GM23338 (cell line): ENCODE results near the gene DPEP3. TPM values are rescaled to one million over a fixed set of nuclear protein-coding genes. Genes with fewer than 3 reads are reported as not detected.

ENCODE experiments used
- ATAC-seq: fragments of 200-7000 bp; cut with Tn5 transposase; 3 replicates; pipeline ENCODE4 v1.9.1; 2020
- DNase-seq: peaks from one replicate; pipeline ENCODE4 v3.0.0-alpha.2; 2015; ENCODE audit warnings: low spot score
- H2AFZ ChIP-seq: fragments of 200-600 bp; sonication (generic); 2 replicates; pipeline ENCODE4 v1.8.0; 2016; ENCODE audit warnings: antibody characterized with exemption, mild to moderate bottlenecking, moderate library complexity
- H3F3A ChIP-seq: fragments of 200-600 bp; sonication (generic); replicated peaks from 2 replicates; pipeline ENCODE4 v1.8.0; 2017; ENCODE audit warnings: antibody characterized with exemption, mixed run types, low read depth
- H3K27ac ChIP-seq: fragments of 200-600 bp; sonication (generic); 2 replicates; pipeline ENCODE4 v1.6.1; 2016; ENCODE audit warnings: low read depth
- H3K27me3 ChIP-seq: fragments of 200-600 bp; sonication (generic); 2 replicates; pipeline ENCODE4 v1.8.0; 2016; ENCODE audit warnings: mild to moderate bottlenecking, mixed run types, moderate library complexity; ENCODE audit not compliant: insufficient read depth
- H3K36me3 ChIP-seq: fragments of 200-600 bp; sonication (generic); 2 replicates; pipeline ENCODE4 v1.8.0; 2016; ENCODE audit warnings: mild to moderate bottlenecking; ENCODE audit not compliant: insufficient read depth
- H3K4me1 ChIP-seq: fragments of 200-600 bp; sonication (generic); 2 replicates; pipeline ENCODE4 v1.8.0; 2016; ENCODE audit warnings: mild to moderate bottlenecking, moderate library complexity; ENCODE audit not compliant: insufficient read depth
- H3K4me2 ChIP-seq: fragments of 200-600 bp; sonication (generic); 2 replicates; pipeline ENCODE4 v1.7.1; 2017; ENCODE audit warnings: mixed run types
- H3K4me3 ChIP-seq: fragments of 200-600 bp; sonication (generic); 2 replicates; pipeline ENCODE4 v1.6.1; 2016; ENCODE audit warnings: mixed run types
- H3K79me2 ChIP-seq: fragments of 200-600 bp; sonication (generic); replicated peaks from 2 replicates; pipeline ENCODE4 v1.8.0; 2017; ENCODE audit warnings: mild to moderate bottlenecking; ENCODE audit not compliant: insufficient read depth
- H3K9me2 ChIP-seq: fragments of 200-600 bp; sonication (generic); 2 replicates; pipeline ENCODE4 v1.8.0; 2017; ENCODE audit not compliant: insufficient read depth
- H4K20me1 ChIP-seq: fragments of 200-600 bp; sonication (generic); replicated peaks from 2 replicates; pipeline ENCODE4 v1.8.0; 2017; ENCODE audit warnings: mild to moderate bottlenecking; ENCODE audit not compliant: insufficient read depth
- H3K27ac Mint-ChIP-seq: 2 replicates; pipeline ENCODE4 v1.8.0; 2020; ENCODE audit warnings: inconsistent platforms, mild to moderate bottlenecking, moderate library complexity, mixed read lengths
- H3K27me3 Mint-ChIP-seq: 3 replicates; pipeline ENCODE4 v1.8.0; 2022; ENCODE audit warnings: low read depth, mild to moderate bottlenecking, moderate library complexity, mixed read lengths, inconsistent platforms; ENCODE audit not compliant: insufficient read depth, poor library complexity
- H3K36me3 Mint-ChIP-seq: 3 replicates; pipeline ENCODE4 v1.8.0; 2021; ENCODE audit warnings: low read depth, mild to moderate bottlenecking, inconsistent platforms, moderate library complexity, mixed read lengths
- H3K4me1 Mint-ChIP-seq: 3 replicates; pipeline ENCODE4 v1.8.0; 2020; ENCODE audit warnings: mild to moderate bottlenecking, inconsistent platforms, mixed read lengths
- H3K4me3 Mint-ChIP-seq: 3 replicates; pipeline ENCODE4 v1.8.0; 2021; ENCODE audit warnings: moderate library complexity, mild to moderate bottlenecking, inconsistent platforms, mixed read lengths
- H3K9me3 Mint-ChIP-seq: 3 replicates; pipeline ENCODE4 v1.8.0; 2020; ENCODE audit warnings: moderate library complexity, mild to moderate bottlenecking, inconsistent platforms, mixed read lengths
- CREB1 ChIP-seq: fragments of 250-450 bp; sonication (Bioruptor Pico); IDR thresholded peaks from 2 replicates; pipeline ENCODE4 v1.5.0; 2020; ENCODE audit warnings: low read depth, mild to moderate bottlenecking, moderate library complexity
- CTCF ChIP-seq, 2 experiments: fragments of 200-600 bp in 1 of 2; sonication (generic) in 1 of 2; conservative IDR thresholded peaks; 2 replicates each; pipeline versions ENCODE4 v1.5.1 to v1.6.1; 2016 to 2017; ENCODE audit warnings: antibody characterized with exemption in 2 of 2, low read depth in 2 of 2, mild to moderate bottlenecking in 2 of 2, moderate library complexity in 1 of 2
- EZH2 ChIP-seq: fragments of 200-600 bp; sonication (generic); IDR thresholded peaks from one replicate; pipeline ENCODE4 v1.8.0; 2017; ENCODE audit warnings: antibody characterized with exemption, mild to moderate bottlenecking, low read depth; ENCODE audit not compliant: unreplicated experiment
- EZH2phosphoT487 ChIP-seq: fragments of 200-600 bp; sonication (generic); IDR thresholded peaks from one replicate; pipeline ENCODE4 v1.8.1; 2018; ENCODE audit warnings: antibody characterized with exemption; ENCODE audit not compliant: unreplicated experiment
- JUNB ChIP-seq: IDR thresholded peaks from one replicate; pipeline ENCODE4 v1.6.1; 2016; ENCODE audit warnings: antibody characterized with exemption; ENCODE audit not compliant: unreplicated experiment
- NANOG ChIP-seq: IDR thresholded peaks from 2 replicates; pipeline ENCODE4 v1.6.1; 2016; ENCODE audit warnings: antibody characterized with exemption, borderline replicate concordance
- POLR2AphosphoS5 ChIP-seq: IDR thresholded peaks from 2 replicates; pipeline ENCODE4 v1.6.1; 2016; ENCODE audit warnings: antibody characterized with exemption, low read depth
- REST ChIP-seq: IDR thresholded peaks from one replicate; pipeline ENCODE4 v1.6.1; 2018; ENCODE audit warnings: antibody characterized with exemption; ENCODE audit not compliant: unreplicated experiment
- STAT1 ChIP-seq: IDR thresholded peaks from one replicate; pipeline ENCODE4 v1.6.1; 2016; ENCODE audit warnings: antibody characterized with exemption; ENCODE audit not compliant: unreplicated experiment
- ZNF114 ChIP-seq: fragments of 250-450 bp; sonication (Bioruptor Pico); IDR thresholded peaks from 2 replicates; pipeline ENCODE4 v1.5.0; 2020; ENCODE audit warnings: mild to moderate bottlenecking, moderate library complexity
- ZNF331 ChIP-seq: fragments of 250-450 bp; sonication (Bioruptor Pico); IDR thresholded peaks from 2 replicates; pipeline ENCODE4 v1.5.0; 2020; ENCODE audit warnings: low read depth, mild to moderate bottlenecking, moderate library complexity
- polyA plus RNA-seq: library from polyadenylated mRNA; unstranded; fragments of >200 nt; fragmentation: Nextera tagmentation; extraction: Ambion mirVana; gene quantifications from 2 replicates; pipeline ENCODE4 v1.2.1, GENCODE V29; 2016
- total RNA-seq: library from RNA; depleted of rRNA; stranded (reverse); fragments of >200 nt; shearing (Covaris generic); gene quantifications from 2 replicates; pipeline ENCODE4 v1.2.3, GENCODE V29; 2014
- TF ChIP-seq, protein P1 (sequence below): fragments of 250-450 bp; sonication (Bioruptor Pico); IDR thresholded peaks from 2 replicates; pipeline ENCODE4 v1.5.0; 2020; ENCODE audit warnings: mild to moderate bottlenecking, moderate library complexity
- TF ChIP-seq, protein P2 (sequence below): IDR thresholded peaks from 2 replicates; pipeline ENCODE4 v1.6.1; 2016; ENCODE audit warnings: antibody characterized with exemption

Gene DPEP3
- total and polyA plus RNA-seq, 2 experiments from 2014 or later = 8.8 to 18.4 TPM

- no peak for ATAC-seq
- Histone ChIP-seq H3F3A (0 out of 2 replicates have a peak, but pooled peaks cover 6% of the 10 kb centered on the region), H3K27me3 (no peaks in the 10 kb centered on the region), H3K4me3 (no peak overlapping the region), H3K36me3 (no peaks in the 10 kb centered on the region), H3K4me1 (peaks cover 6% of the 10 kb centered on the region; the same call in 1 of the 2 replicates), H3K27ac (no peak overlapping the region), H2AFZ (no peak overlapping the region), H3K9me2 (no peaks in the 10 kb centered on the region), H4K20me1 (no peaks in the 10 kb centered on the region; the same call in none of the 2 replicates), H3K79me2 (no peaks in the 10 kb centered on the region), H3K4me2 (no peak overlapping the region)
- H3K4me3 Mint-ChIP-seq = no peak overlapping the region
- peak overlapping the region; percentile 82; the same call in 1 of the 2 replicates for H3K27ac Mint-ChIP-seq
- DNase-seq = no peak
- TF ChIP-seq STAT1 = no peak
- TF ChIP-seq EZH2phosphoT487 = no peak
- TF ChIP-seq, protein P1, sequence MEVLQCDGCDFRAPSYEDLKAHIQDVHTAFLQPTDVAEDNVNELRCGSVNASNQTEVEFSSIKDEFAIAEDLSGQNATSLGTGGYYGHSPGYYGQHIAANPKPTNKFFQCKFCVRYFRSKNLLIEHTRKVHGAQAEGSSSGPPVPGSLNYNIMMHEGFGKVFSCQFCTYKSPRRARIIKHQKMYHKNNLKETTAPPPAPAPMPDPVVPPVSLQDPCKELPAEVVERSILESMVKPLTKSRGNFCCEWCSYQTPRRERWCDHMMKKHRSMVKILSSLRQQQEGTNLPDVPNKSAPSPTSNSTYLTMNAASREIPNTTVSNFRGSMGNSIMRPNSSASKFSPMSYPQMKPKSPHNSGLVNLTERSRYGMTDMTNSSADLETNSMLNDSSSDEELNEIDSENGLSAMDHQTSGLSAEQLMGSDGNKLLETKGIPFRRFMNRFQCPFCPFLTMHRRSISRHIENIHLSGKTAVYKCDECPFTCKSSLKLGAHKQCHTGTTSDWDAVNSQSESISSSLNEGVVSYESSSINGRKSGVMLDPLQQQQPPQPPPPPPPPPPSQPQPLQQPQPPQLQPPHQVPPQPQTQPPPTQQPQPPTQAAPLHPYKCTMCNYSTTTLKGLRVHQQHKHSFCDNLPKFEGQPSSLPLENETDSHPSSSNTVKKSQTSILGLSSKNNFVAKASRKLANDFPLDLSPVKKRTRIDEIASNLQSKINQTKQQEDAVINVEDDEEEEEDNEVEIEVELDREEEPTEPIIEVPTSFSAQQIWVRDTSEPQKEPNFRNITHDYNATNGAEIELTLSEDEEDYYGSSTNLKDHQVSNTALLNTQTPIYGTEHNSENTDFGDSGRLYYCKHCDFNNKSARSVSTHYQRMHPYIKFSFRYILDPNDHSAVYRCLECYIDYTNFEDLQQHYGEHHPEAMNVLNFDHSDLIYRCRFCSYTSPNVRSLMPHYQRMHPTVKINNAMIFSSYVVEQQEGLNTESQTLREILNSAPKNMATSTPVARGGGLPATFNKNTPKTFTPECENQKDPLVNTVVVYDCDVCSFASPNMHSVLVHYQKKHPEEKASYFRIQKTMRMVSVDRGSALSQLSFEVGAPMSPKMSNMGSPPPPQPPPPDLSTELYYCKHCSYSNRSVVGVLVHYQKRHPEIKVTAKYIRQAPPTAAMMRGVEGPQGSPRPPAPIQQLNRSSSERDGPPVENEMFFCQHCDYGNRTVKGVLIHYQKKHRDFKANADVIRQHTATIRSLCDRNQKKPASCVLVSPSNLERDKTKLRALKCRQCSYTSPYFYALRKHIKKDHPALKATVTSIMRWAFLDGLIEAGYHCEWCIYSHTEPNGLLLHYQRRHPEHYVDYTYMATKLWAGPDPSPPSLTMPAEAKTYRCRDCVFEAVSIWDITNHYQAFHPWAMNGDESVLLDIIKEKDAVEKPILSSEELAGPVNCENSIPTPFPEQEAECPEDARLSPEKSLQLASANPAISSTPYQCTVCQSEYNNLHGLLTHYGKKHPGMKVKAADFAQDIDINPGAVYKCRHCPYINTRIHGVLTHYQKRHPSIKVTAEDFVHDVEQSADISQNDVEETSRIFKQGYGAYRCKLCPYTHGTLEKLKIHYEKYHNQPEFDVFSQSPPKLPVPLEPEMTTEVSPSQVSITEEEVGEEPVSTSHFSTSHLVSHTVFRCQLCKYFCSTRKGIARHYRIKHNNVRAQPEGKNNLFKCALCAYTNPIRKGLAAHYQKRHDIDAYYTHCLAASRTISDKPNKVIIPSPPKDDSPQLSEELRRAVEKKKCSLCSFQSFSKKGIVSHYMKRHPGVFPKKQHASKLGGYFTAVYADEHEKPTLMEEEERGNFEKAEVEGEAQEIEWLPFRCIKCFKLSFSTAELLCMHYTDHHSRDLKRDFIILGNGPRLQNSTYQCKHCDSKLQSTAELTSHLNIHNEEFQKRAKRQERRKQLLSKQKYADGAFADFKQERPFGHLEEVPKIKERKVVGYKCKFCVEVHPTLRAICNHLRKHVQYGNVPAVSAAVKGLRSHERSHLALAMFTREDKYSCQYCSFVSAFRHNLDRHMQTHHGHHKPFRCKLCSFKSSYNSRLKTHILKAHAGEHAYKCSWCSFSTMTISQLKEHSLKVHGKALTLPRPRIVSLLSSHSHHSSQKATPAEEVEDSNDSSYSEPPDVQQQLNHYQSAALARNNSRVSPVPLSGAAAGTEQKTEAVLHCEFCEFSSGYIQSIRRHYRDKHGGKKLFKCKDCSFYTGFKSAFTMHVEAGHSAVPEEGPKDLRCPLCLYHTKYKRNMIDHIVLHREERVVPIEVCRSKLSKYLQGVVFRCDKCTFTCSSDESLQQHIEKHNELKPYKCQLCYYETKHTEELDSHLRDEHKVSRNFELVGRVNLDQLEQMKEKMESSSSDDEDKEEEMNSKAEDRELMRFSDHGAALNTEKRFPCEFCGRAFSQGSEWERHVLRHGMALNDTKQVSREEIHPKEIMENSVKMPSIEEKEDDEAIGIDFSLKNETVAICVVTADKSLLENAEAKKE (CRISPR knock-in tag) = no peak
- no peak for TF ChIP-seq CTCF (conservative IDR thresholded peaks at IDR 0.05; ENCODE audit: low read depth in 2 of 2)
- no peak for TF ChIP-seq ZNF114
- TF ChIP-seq NANOG = no peak
- no peak for TF ChIP-seq ZNF331 (CRISPR knock-in tag)
- TF ChIP-seq CREB1 = no peak
- TF ChIP-seq, protein P2, sequence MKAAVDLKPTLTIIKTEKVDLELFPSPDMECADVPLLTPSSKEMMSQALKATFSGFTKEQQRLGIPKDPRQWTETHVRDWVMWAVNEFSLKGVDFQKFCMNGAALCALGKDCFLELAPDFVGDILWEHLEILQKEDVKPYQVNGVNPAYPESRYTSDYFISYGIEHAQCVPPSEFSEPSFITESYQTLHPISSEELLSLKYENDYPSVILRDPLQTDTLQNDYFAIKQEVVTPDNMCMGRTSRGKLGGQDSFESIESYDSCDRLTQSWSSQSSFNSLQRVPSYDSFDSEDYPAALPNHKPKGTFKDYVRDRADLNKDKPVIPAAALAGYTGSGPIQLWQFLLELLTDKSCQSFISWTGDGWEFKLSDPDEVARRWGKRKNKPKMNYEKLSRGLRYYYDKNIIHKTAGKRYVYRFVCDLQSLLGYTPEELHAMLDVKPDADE = no peak
- TF ChIP-seq EZH2 = no peak
- no peak for TF ChIP-seq REST
- no peak for TF ChIP-seq POLR2AphosphoS5
- no peak for TF ChIP-seq JUNB
- peaks cover 7% of the 10 kb centered on the region; the same call in 1 of the 3 replicates for H3K36me3 Mint-ChIP-seq
- H3K4me1 Mint-ChIP-seq = peaks cover 13% of the 10 kb centered on the region
- peaks cover 14% of the 10 kb centered on the region for H3K27me3 Mint-ChIP-seq
- no peaks in the 10 kb centered on the region for H3K9me3 Mint-ChIP-seq
Observed at GRCh38 chr16:67928147-67928546, 52.2 kb downstream of the DPEP3 start.
